CD4-positive, alpha-beta T cell treated with Interferon gamma for 1 hour (primary cell): ENCODE results near the gene STAU1.
"Not testable (repeated sequence)": the region's sequence is repeated elsewhere in the genome, so short reads cannot be mapped to it uniquely, and the experiment has no call there.

Source experiments
- DNase-seq: peaks from one replicate; pipeline ENCODE4 v3.0.0-alpha.2; 2020

The STAU1 gene

DNA sequence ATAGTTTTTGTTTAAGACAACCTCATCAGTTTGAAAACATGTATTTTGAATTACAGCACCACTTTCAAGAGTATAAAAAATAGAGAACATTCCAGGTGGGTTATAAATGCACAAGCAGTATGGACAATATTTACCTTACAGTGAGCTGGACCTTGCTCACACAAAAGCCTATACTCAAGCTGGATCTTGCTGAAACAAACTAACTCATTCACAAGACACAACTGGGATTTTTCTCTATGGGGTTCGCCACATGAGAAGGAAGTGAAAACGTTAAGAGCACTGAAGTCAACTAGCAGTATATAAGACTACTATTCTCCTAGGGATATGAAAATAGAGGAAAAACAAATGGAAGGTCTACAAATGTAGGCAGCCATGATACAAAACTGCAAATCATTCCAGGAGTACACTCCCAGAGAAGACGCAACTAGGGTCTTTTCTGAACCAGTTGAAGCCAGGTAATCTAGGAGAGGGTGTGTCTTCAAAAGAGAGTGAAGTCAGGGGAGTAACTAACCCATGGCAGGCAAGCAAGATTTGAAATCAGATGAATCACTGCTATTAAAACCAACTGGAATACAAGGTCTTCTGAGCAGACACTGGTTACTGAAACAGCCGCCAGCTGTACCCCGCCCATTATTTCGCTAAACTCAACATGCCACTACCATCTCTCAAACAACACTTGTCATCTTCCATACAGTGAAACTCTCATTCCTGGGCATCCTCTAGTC lies 26.5 kb downstream of the STAU1 start:
- no peak for DNase-seq

DNA sequence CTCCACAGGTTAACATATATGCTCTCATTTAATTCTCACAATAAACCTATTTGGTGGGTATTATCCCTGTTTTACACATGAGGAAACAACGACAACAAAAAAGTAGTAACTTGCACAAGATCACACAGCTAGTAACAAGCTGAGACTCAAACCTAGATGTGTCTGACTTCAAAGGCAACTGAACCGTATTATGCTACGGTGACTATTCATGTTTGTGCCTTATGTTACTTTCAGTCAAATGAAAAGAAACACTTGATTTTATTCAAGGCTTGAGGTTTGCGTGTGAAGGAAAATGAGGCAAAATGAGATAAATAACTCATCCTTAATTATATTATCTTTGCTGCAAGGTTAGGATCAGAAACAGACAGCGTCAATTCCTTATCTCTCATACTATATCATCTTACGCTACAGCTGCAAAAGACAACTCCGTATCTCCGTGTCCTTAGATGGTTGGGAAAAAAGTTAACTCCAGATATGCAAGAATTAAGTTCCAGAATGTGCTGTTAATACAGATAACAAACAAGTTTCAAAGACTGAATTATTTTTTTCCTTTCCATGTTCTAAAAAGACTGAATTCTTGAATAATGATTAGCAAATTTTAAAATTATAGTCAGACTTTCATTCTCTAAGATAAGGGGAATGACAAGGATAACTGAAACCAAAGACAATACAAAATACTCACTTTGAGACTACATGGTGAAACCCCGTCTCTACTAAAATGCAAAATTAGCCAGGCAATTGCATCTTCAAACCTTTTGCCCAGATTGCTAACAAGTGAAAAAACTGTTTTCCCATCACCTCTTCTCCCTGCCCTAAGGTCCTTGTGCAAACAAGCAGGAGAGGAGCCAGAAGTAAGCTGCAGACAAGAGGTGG lies 27.8 kb downstream of the STAU1 start:
- no peak for DNase-seq

DNA sequence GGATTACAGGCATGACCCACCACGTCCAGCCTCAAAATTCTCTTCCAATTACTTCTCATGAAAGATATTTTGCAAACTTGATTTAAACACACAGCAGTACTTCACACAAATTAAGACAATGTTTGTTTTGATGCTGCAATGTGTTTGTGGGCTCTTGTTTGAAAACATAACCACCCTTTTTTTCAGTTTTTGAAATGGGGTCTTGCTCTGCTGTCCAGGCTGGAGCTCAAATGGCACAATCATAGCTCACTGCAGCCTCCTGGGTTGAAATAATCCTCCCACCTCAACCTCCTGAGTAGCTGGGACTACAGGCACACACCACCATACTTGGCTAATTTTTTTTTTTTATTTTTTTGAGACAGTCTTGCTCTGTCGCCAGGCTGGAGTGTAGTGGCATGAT lies 31.0 kb downstream of the STAU1 start:
- no peak for DNase-seq

DNA sequence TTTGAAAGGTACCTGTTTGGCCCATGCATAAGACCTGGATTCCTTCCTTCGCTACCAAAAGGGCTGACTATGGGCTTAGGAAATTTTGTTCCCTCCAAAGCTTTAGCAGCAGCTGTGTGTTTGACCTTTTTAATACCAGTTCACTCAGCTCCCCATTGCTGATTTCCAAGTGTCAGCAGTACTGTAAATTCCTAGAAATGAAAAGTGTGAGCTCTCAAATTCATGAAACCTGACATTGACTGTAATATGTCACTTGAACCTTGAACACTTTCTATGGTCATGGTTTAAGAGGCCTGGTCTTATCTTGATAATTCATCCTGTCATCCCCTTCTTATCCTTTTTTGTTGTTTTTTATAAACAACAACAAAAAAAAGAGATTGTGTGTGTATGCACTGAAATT lies 31.7 kb downstream of the STAU1 start:
- no peak for DNase-seq

DNA sequence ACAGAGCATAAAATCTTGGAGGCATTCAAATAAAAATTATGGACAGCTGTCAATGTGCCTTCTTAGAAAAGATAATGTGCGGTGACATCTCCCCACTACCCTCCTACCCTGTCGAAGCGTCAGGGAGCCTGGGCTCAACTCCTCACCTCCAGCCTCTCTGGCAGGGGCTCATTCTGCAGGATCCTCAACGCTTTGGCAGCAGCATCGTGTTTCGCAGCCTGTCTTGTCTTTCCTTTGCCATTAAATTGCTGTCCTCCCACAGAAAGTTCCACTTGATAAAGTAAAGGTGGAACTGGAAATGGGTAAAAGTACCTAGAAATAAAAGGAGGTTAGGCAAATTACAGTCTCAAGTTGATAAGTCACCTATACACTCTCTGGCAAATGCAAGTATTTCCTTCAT lies 36.7 kb downstream of the STAU1 start:
- no peak for DNase-seq

DNA sequence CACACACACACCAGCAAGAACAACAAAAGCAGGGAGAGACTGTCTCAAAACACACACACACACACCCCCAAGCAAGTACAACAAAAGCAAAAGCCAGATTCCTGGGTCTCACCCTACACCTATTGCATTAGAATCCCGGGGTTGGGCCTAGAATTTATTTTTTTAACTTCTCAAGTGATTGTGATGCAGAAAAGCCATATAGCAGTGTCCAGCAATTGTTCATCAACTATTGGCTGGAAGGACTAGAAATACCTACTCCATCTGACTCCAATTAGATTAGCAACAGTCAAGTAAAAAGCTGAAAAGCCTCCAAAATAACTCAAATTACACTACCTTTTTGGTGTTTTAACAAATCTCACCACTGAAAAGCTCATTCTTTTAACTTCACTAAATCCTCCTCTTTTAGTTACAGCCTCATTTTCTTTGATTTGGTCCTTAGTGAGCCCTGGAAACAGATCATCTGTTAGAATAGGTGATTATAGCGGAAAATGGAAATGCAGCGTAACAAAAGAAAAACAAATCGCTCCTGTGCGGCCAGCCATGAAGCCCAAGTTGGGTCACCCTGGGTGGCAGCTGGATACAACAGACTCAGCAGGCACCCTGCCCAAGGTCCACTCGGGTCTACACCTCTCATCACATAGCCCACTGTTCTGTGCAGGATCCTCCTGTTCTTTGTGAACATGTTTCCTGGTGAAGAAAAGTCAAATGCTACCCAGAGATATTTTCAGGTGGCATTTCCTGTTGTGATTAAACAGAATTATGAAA lies 38.7 kb downstream of the STAU1 start:
- DNase-seq, result no peak

DNA sequence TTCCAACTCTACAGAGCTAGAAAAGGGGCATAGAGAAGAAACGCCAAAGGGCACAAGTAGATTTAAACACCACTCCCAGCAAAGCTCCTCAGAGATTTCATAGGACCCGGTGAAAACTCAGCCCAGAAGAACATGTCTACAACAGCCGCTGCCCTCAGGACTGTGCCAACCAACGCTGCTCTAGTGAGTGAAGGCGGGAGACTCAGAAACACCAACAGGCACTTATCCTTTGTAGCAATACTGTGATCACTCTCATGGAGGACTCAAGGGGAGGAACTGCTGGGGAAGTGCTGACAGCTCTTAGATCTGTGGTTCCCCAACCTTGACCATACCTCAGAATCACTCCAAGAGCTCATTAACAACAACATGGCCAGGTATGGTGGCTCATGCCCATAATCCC lies 39.5 kb downstream of the STAU1 start:
- DNase-seq, result no peak

DNA sequence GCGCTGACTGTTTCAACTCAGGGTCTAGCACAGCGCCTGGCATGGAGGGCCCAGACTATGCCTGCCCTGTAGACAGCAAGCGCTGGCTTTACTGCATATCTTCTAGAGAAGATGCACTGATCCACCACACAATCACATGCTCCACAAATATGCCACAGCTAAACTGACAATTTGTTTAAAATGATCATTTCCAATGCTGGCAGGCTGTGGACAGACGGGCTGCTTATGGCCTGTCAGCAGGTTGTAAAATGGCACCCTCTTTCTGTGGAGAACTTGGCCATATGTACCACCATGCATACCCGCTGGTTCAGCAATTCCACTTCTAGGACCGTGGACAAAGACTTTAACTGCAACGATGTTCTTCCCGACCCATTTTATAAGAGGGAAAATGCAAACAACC lies 40.8 kb downstream of the STAU1 start:
- DNase-seq, result no peak

DNA sequence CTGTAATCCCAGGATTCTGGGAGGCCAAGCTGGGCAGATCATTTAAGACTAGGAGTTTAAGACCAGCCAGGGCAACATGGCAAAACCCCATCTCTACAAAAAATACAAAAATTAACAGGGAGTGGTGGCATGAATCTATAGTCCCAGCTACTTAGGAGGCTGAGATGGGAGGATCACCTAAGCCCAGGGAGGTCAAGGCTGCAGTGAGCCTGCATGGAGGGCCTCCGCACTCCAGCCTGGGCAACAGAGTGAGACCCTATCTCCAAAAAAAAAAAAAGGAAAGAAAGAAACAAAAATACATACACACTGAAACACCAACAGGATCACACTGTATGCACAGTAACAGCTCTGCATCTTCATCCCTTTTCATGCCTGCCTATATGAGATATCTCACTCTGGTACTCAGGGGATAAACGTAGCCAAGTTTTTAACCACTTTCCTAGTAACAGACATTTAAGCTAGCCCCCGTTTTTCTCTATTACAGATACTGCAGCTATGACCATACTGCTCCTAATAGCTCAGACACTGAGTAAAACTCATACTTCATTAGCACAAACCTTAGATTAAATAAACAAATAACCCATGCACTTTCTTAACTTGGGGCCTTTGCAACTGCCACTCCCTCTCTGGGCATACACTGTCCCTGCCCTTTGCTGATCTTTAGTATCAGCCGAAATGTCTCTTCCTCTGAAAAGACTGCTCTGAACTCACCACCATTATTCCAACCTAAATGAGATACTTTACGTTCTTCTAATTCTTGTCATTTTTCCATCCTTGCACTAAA lies 41.5 kb downstream of the STAU1 start:
- DNase-seq, result no peak

DNA sequence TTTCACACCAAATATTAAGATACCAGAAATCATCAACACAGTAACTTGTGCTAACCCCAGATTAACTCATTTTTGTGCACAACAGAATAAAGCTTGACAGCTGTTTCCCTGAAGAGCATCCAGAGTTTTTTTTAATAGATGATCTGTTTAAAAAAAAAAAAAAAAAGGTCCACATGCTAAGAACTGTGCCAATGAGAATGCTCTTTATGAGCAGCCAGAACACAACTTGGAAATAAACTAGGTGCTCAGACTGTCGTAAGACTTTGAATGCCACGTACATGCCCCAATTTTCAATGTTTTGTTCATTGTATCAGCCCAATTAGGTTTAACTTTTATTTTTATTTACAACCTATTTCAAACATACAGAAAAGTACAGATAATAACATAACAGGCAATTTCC lies 47.3 kb downstream of the STAU1 start:
- DNase-seq, result no peak

DNA sequence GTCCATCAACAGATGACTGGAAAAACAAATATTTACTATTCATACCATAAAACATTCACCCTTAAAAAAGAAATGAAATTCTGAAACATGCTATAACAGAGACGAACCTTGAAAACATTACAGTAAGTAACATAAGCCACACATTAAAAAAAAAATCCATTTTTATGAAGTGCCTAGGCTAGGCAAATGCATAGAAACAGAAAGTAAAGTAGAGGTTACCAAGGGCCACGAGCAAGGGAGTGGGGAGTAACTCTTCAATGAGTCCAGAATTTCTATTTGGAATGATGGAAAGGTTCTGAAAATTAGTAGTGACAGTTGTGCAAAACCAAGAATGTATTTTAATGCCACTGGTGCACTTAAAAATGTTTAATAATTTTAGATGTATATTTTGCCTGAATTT lies 47.7 kb downstream of the STAU1 start:
- DNase-seq, result no peak

DNA sequence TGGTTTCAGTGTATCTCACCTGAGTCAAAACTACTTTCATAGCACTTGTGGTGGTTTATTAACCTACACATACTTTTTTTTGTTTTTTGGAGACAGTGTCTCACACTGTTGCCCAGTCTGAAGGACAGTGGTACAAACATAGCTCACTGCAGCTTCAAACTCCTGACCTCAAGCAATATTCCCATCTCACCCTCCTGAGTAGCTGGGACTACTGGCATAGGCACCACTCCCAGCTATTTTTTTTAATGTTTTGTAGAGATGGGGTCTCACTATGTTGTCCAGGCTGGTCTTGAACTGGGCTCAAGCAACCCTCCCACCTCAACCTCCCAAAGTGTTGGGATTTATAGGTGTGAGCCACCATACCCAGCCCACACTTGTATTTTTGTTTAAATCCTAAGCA lies 49.7 kb downstream of the STAU1 start:
- DNase-seq, result no peak

DNA sequence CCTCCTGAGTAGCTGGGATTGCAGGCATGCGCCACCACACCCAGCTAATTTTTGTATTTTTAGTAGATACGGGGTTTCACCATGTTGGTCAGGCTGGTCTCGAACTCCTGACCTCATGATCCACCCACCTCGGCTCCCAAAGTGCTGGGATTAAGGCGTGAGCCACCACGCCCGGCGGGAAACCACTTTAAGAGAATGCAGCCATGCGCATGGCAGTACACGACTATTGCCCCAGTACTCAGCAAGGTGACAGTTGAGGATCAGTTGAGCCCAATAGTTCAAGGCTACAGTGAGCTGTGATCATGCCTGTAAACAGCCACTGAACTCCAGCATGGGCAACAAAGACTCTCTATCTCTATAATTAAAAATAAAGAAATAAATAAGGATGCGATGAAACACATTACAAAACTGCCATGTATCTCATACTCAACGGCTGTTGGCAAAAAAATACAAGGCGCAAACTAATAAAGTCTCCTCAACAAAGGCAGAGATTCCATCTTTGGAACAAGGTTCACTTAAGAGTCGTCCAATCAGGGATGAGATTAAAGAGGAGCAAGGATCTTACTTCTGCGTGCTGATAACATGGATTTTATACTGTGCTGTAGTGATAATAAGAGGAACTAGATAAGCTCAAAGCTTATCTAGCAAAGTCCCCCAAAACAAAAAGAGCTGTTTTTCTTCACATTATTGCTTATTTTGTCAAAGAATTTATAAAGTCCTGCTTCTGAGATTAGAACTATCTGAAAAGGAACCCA lies 51.1 kb downstream of the STAU1 start:
- no peak for DNase-seq

DNA sequence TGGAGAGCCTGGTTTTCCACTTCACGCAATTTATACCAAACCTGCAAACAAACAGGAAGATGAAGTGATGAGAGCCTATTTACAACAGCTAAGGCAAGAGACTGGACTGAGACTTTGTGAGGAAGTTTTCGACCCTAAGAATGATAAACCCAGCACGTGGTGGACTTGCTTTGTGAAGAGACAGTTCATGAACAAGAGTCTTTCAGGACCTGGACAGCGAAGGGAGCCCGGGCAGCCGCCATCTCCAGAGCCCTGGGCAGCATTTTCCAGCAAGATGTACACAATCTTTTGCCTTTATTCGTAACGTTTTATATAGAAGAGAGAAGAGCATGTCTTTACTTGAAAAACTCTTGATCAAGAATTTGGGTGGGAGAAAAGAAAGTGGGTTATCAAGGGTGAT lies 53.3 kb downstream of the STAU1 start:
- not testable (repeated sequence) for DNase-seq

DNA sequence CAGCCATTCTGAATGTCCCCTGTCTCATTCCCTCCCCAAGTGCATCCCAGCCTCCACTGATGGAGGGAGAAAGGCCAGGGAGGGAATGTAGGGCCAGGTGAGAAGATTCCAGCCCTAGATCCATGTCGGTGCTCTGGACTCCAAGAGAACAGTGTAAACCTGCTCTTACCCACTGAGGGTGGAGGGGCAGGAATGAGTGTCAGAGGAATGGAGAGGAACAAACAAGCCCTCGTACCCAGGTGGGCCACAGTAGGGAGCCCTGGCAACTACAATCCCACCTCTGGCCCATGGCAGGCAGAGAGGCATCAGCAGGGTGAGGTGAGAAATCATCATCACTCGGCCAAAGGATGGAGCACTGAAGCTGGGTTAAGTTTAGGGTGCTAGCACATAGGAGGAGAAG lies 54.6 kb downstream of the STAU1 start:
- DNase-seq, result no peak

DNA sequence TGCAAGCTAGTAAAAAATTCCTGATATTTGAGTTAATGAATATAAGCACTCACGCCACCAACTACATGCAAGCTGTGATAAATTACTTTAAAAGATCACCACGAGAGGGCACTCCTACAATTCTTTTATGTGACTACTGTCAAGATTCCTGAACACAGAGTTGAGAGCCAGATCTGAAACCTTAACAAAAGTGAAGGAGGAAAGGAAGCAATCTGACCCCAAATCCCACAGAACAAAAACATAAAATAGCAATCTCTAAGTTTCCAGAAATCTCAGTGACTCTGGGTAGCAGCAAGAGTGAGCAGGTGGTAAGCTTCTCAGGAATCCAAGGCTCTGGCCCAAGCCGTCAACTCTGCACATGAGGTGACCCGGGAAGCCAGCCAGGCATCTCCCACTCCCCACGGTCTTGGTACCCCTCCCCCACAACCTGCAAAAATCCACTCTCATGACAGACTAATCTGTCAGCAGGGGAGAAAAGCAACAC lies 55.1 kb downstream of the STAU1 start:
- DNase-seq, result no peak

DNA sequence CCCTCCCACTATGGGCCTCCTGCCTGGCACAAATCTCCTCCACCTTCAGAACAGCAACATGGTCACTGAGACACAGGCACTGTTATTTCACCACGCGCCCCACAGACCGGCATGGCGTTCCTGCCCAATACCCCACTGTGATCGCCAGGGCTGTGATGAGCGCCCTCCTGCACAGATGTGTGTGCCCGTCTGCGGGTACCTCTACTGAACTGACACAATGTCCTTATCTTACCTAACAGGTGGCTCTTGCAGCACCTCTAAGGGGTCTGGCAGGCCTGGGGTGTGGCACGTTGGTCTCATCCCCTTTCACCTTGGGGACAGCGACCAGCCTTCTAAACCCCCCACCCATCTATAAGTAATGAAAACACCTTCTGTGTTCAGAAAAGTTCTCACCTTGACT lies 64.2 kb downstream of the STAU1 start:
- DNase-seq, result no peak

DNA sequence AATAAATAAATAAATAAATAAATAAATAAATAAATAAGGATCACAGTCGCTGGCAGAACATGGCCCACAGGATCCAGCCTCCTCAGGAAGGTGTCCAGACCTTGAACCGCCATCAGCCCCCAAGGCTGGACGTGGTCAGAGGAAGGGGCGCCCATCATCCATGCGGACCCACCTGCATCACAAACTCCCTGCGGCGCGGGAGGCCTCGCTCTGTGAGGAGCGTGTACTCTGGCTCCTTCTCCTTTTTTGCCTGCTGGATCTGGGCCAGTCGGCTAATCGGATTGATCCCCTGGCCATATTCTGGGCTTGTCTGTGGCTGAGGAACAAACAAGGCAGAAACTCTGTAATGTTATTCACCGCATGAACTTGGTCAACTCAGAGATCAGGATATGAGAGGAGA lies 65.2 kb downstream of the STAU1 start:
- DNase-seq, result no peak

DNA sequence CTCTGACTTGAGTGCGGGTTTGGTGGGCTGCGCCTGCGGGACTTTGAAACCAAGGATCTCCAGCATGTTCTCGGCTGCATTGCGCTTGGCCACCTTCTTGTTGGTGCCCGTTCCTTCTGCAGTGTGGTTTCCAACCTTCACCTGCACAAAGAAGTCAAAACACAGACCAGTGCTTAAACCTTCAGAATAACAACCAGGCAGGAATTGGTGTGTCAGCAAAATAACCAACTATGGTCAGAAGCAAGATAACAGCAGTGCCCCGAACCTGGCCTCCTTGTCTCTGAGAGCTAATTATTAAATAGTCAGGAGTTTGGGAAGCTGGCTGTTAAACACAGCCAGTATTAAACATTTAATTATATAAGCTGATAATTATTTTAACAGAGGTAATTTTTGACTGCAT lies 68.1 kb downstream of the STAU1 start:
- no peak for DNase-seq

DNA sequence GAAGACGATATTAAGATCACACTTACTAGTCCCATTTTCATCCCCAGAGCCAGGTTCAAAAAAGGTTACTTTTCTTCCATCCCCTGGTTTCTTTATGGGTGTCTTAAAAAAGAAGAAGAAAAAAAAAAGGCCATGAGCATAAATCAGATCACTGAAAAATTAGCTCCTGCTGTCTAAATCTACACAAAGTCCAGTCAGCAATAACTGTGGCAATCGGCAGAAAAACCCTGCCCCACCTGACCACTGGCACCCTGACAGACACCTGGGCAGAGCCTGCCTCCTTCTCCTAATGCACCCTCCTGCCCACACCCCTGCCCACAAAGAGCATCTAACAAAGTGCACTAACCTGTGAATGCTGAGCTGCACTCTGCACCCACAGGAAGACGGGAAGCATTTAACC lies 69.8 kb downstream of the STAU1 start:
- no peak for DNase-seq

DNA sequence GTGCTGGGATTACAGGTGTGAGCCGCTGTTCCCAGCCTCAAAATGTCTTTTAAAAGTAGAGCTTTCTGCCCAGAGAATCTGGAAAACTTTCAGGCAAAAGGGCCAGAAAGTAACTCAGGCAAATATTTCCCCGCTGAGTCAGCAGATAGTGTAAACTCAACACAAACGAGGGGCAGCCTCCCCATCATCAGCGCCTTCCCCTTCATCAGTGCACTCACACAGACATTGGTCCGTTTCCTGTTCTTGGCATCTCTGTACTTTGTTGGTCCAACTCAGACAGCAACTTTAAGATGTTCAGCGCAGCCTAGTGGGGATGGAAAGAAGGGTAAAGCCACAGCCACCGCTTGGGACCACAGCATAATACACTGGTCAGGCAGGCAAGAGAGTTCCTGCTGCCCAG lies 72.6 kb downstream of the STAU1 start:
- DNase-seq, result no peak
